ENCODE results near the gene DXO.
"Not testable (repeated sequence)": the region's sequence is repeated elsewhere in the genome, so short reads cannot be mapped to it uniquely, and the experiment has no call there.

DXO gene

GRCh38 chr6:31940256-31940664 lies 31.7 kb downstream of the DXO start:
- H3K4me3 Mint-ChIP-seq, result no peak overlapping the region
- H3K27ac Mint-ChIP-seq, result no peak overlapping the region
- H3K4me1 Mint-ChIP-seq, result peaks cover under 1% of the 10 kb centered on the region
- peaks cover 60% of the 10 kb centered on the region for H3K27me3 Mint-ChIP-seq
- CTCF ChIA-PET, result interaction anchor here (4.0 kb wide), 1 partner anchor 12 kb away, joined by 18 read pairs; no protein-coding TSS in a partner anchor
- DNase-seq, result no peak
- no peaks in the 10 kb centered on the region for H3K9me3 Mint-ChIP-seq
- H3K36me3 Mint-ChIP-seq, result no peaks in the 10 kb centered on the region

GRCh38 chr6:31935823-31936222 lies 36.1 kb downstream of the DXO start:
- Mint-ChIP-seq H3K27me3 (peaks cover 33% of the 10 kb centered on the region), H3K27ac (no peak overlapping the region), H3K4me3 (no peak overlapping the region), H3K9me3 (no peaks in the 10 kb centered on the region), H3K36me3 (no peaks in the 10 kb centered on the region), H3K4me1 (no peaks in the 10 kb centered on the region)
- no peak for DNase-seq
- CTCF ChIA-PET, result no interaction called here

- Mint-ChIP-seq H3K4me3 (no peak overlapping the region), H3K27ac (no peak overlapping the region), H3K27me3 (peaks cover 25% of the 10 kb centered on the region), H3K36me3 (no peaks in the 10 kb centered on the region), H3K9me3 (no peaks in the 10 kb centered on the region), H3K4me1 (no peaks in the 10 kb centered on the region)
- DNase-seq, result no peak
- CTCF ChIA-PET, result no interaction called here
Measured at GRCh38 chr6:31935021-31935420, 36.9 kb downstream of the DXO start.

GRCh38 chr6:31933537-31933936 lies 38.4 kb downstream of the DXO start:
- Mint-ChIP-seq H3K27ac (no peak overlapping the region), H3K27me3 (peaks cover 21% of the 10 kb centered on the region), H3K36me3 (no peaks in the 10 kb centered on the region), H3K9me3 (no peaks in the 10 kb centered on the region), H3K4me3 (no peak overlapping the region), H3K4me1 (no peaks in the 10 kb centered on the region)
- CTCF ChIA-PET, result no interaction called here
- no peak for DNase-seq

GRCh38 chr6:31932137-31932536 lies 39.8 kb downstream of the DXO start:
- H3K27ac Mint-ChIP-seq, H3K4me1 Mint-ChIP-seq, H3K9me3 Mint-ChIP-seq, DNase-seq, H3K4me3 Mint-ChIP-seq, H3K36me3 Mint-ChIP-seq, CTCF ChIA-PET: not testable (repeated sequence)
- peaks cover 29% of the 10 kb centered on the region for H3K27me3 Mint-ChIP-seq

GRCh38 chr6:31930962-31931361 lies 41.0 kb downstream of the DXO start:
- no peaks in the 10 kb centered on the region for H3K4me1 Mint-ChIP-seq
- DNase-seq, result no peak
- peaks cover 26% of the 10 kb centered on the region for H3K27me3 Mint-ChIP-seq
- no peaks in the 10 kb centered on the region for H3K36me3 Mint-ChIP-seq
- no peak overlapping the region for H3K4me3 Mint-ChIP-seq
- CTCF ChIA-PET, result no interaction called here
- no peaks in the 10 kb centered on the region for H3K9me3 Mint-ChIP-seq
- H3K27ac Mint-ChIP-seq, result no peak overlapping the region

GRCh38 chr6:31928672-31928939 lies 43.3 kb downstream of the DXO start:
- no peaks in the 10 kb centered on the region for H3K4me1 Mint-ChIP-seq
- CTCF ChIA-PET, result no interaction called here
- no peak overlapping the region for H3K4me3 Mint-ChIP-seq
- H3K9me3 Mint-ChIP-seq, result no peaks in the 10 kb centered on the region
- H3K27me3 Mint-ChIP-seq, result peaks cover 17% of the 10 kb centered on the region
- no peak for DNase-seq
- H3K36me3 Mint-ChIP-seq, result no peaks in the 10 kb centered on the region
- H3K27ac Mint-ChIP-seq, result no peak overlapping the region

GRCh38 chr6:31927863-31928671 lies 43.9 kb downstream of the DXO start:
- peaks cover 12% of the 10 kb centered on the region for H3K27me3 Mint-ChIP-seq
- CTCF ChIA-PET, result no interaction called here
- DNase-seq, result no peak
- no peak overlapping the region for H3K4me3 Mint-ChIP-seq
- H3K36me3 Mint-ChIP-seq, result no peaks in the 10 kb centered on the region
- no peak overlapping the region for H3K27ac Mint-ChIP-seq
- H3K4me1 Mint-ChIP-seq, result no peaks in the 10 kb centered on the region
- no peaks in the 10 kb centered on the region for H3K9me3 Mint-ChIP-seq

GRCh38 chr6:31927242-31927862 lies 44.6 kb downstream of the DXO start, which contains the start of gene C2:
Gene C2 (plus strand): TSS chr6:31927717. CDS start chr6:31927753, 36 bp downstream.
- CTCF ChIA-PET, result interaction anchor here (0.6 kb wide), 1 partner anchor 8 kb away, joined by 4 read pairs; no protein-coding TSS in a partner anchor
- no peaks in the 10 kb centered on the region for H3K9me3 Mint-ChIP-seq
- no peak for DNase-seq
- H3K27ac Mint-ChIP-seq, result no peak within 1 kb of the TSS
- no peak within 1 kb of the TSS for H3K4me3 Mint-ChIP-seq
- no peaks in the 10 kb centered on the region for H3K36me3 Mint-ChIP-seq
- H3K27me3 Mint-ChIP-seq, result peaks cover 12% of the 10 kb centered on the region
- no peaks in the 10 kb centered on the region for H3K4me1 Mint-ChIP-seq

GRCh38 chr6:31922942-31923341 lies 49.0 kb downstream of the DXO start:
- peak; percentile 53 for DNase-seq
- Mint-ChIP-seq H3K36me3 (no peaks in the 10 kb centered on the region), H3K9me3 (no peaks in the 10 kb centered on the region), H3K4me1 (no peaks in the 10 kb centered on the region), H3K4me3 (no peak overlapping the region), H3K27me3 (peaks cover 24% of the 10 kb centered on the region), H3K27ac (no peak overlapping the region)
- CTCF ChIA-PET, result interaction anchor here (0.8 kb wide), 2 partner anchors 239 to 375 kb away, joined by 3 read pairs; no protein-coding TSS in a partner anchor

- DNase-seq, result no peak
- CTCF ChIA-PET, result interaction anchor here (1.8 kb wide), 1 partner anchor 32 kb away, joined by 7 read pairs; no protein-coding TSS in a partner anchor
- no peaks in the 10 kb centered on the region for H3K36me3 Mint-ChIP-seq
- no peaks in the 10 kb centered on the region for H3K4me1 Mint-ChIP-seq
- H3K27me3 Mint-ChIP-seq, result peaks cover 22% of the 10 kb centered on the region
- H3K4me3 Mint-ChIP-seq, result no peak overlapping the region
- H3K9me3 Mint-ChIP-seq, result no peaks in the 10 kb centered on the region
- H3K27ac Mint-ChIP-seq, result no peak overlapping the region
Measured at GRCh38 chr6:31920811-31921210, 51.1 kb downstream of the DXO start.

Measured in activated naive CD4-positive, alpha-beta T cell treated with anti-CD3 and anti-CD28 coated beads, Interleukin-2, amount 10 ng/mL, durations not matched to agents 7 days and 5 days (primary cell).